Pericardium fibroblast (primary cell): ENCODE data around the gene AKAP3. TPM values are rescaled to one million over a fixed set of nuclear protein-coding genes. Genes with fewer than 3 reads are reported as not detected.

ENCODE experiments used
- total RNA-seq: library from RNA; depleted of rRNA; stranded (reverse); fragments of >200 nt; gene quantifications from 2 replicates; pipeline ENCODE4 v1.2.3, GENCODE V29; 2015

Gene AKAP3
- 0.51 and 0.58 TPM in 2 replicates for total RNA-seq

DNA sequence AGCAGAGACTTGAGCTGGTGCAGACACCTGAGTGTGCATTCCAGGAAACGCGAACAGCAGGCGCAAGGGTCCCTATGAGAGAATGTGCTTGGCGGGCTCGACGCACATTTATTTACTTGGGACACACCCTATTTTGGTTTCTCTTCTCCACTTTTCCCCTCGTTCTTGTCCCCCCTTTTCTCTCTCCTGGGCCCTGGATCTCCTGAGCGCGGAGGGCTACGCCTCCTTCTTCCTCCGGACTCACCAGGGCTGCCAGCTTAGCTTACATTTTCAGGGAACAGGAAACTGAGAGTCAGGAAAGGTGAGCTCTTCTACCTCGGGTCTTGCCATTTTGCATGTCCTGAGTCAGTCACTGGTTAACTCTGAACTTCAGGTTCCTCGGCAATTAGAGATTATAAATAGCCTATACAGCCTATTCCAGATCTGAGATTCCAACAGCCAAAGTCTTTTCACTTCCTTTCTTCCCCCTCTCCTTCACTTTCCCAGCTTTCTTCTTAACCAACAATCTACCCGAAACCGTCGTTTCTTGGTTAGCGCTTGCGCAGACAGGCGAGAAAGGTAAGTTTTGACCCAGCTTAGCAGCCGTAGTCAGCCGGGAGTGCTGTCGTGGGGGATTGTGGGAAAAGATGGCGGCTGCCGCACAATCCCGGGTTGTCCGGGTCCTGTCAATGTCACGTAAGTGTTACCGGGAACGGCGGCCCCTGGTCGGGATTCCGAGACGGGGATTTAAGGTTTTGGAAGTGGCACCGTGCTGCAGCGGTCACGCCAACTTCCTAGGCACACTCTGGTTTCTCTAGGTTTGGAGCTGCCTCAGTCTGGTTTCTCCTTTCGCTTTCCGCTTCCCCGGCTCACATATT is at the start of gene AKAP3, which contains the start of gene NDUFA9:
TSS of gene AKAP3 (minus strand) at position 551 of the 857 bp plus-strand sequence. CDS start 10,855 bp downstream, outside the sequence.
TSS of gene NDUFA9 (plus strand) at position 614 of the 857 bp plus-strand sequence. CDS start at position 627, 13 bp downstream.

Other genes starting within 250 kb of the AKAP3 start
- not detected in 2 replicates for gene FGF6, start 203.2 kb downstream of the AKAP3 start, total RNA-seq
- gene RAD51AP1, start 110.2 kb downstream of the AKAP3 start, total RNA-seq = 1.8 TPM in 1 of 2 replicates, not detected in the other
- gene DYRK4, start 86.8 kb downstream of the AKAP3 start, total RNA-seq = 44.9 and 49.0 TPM in 2 replicates
- 25.8 and 67.6 TPM in 2 replicates for gene NDUFA9, start 63 bp upstream of the AKAP3 start, total RNA-seq
- gene GALNT8, start 71.3 kb upstream of the AKAP3 start, total RNA-seq = 0.12 TPM in 1 of 2 replicates, not detected in the other